H1 (cell line): ENCODE results near the gene HECTD4. TPM values are rescaled to one million over a fixed set of nuclear protein-coding genes. Genes with fewer than 3 reads are reported as not detected.

Experiments used
- CTCF ChIA-PET: fragments of 300-600 bp; sonication (Branson Sonifier 250); formaldehyde crosslinking; loops from one replicate; lab custom pipeline; 2021; ENCODE audit not compliant: partially characterized antibody; lab: Charles Lee
- POLR2A ChIA-PET: fragments of 300-600 bp; sonication (Branson Sonifier 250); formaldehyde crosslinking; loops from one replicate; lab custom pipeline; 2021; ENCODE audit warnings: inconsistent platforms; ENCODE audit not compliant: partially characterized antibody; lab: Charles Lee
- DNase-seq, 2 experiments: peaks; one replicate each; pipeline versions ENCODE4 v3.0.0 to v3.0.0-alpha.2; 2010 to 2022; ENCODE audit warnings: low spot score in 2 of 2, low read depth in 1 of 2, mixed read lengths in 1 of 2
- FAIRE-seq: peaks from 2 replicates; lab custom pipeline; 2011; peaks lifted over from hg19 to GRCh38; lab: Jason Lieb, UNC
- H2AFZ ChIP-seq: 2 replicates; pipeline ENCODE4 v1.8.1; 2012; ENCODE audit warnings: low read length, inconsistent platforms
- H2AK5ac ChIP-seq: 2 replicates; pipeline ENCODE4 v1.6.1; 2013; ENCODE audit warnings: low read depth, low read length
- H2BK120ac ChIP-seq: replicated peaks from 2 replicates; pipeline ENCODE3; 2013; ENCODE audit warnings: low read depth, low read length, inconsistent platforms
- H2BK12ac ChIP-seq: 2 replicates; pipeline ENCODE4 v1.6.1; 2013; ENCODE audit warnings: low read depth, low read length
- H2BK15ac ChIP-seq: 2 replicates; pipeline ENCODE4 v1.6.1; 2013; ENCODE audit warnings: low read length
- H2BK20ac ChIP-seq: 2 replicates; pipeline ENCODE4 v1.6.1; 2013; ENCODE audit warnings: low read length
- H2BK5ac ChIP-seq: 2 replicates; pipeline ENCODE4 v1.6.1; 2013; ENCODE audit warnings: low read depth, low read length
- H3K14ac ChIP-seq: 2 replicates; pipeline ENCODE4 v1.6.1; 2013; ENCODE audit warnings: inconsistent platforms; ENCODE audit not compliant: insufficient read length
- H3K18ac ChIP-seq: 2 replicates; pipeline ENCODE4 v1.6.1; 2013; ENCODE audit warnings: low read length; ENCODE audit errors: extremely low read depth
- H3K23ac ChIP-seq: 2 replicates; pipeline ENCODE4 v1.6.1; 2013; ENCODE audit warnings: inconsistent platforms; ENCODE audit not compliant: insufficient read length
- H3K23me2 ChIP-seq: 2 replicates; pipeline ENCODE4 v1.6.1; 2013; ENCODE audit warnings: low read depth, low read length
- H3K27ac ChIP-seq: 2 replicates; pipeline ENCODE4 v1.6.1; 2011; ENCODE audit warnings: low read depth, low read length, inconsistent platforms
- H3K27me3 ChIP-seq, 4 experiments: replicated peaks in 1 of 4; 1 replicate in 1 of 4; 2 replicates in 3 of 4; pipeline versions ENCODE4 v1.6.1 to v1.8.1; 2011 to 2013; ENCODE audit warnings: low read length in 3 of 4, mild to moderate bottlenecking in 3 of 4, inconsistent platforms in 2 of 4, mixed read lengths in 2 of 4, moderate library complexity in 1 of 4; ENCODE audit not compliant: control insufficient read depth in 3 of 4, insufficient read depth in 3 of 4; ENCODE audit errors: extremely low read depth in 1 of 4
- H3K36me3 ChIP-seq, 4 experiments: 2 replicates each; pipeline versions ENCODE4 v1.6.1 to v1.8.1; 2011 to 2013; ENCODE audit warnings: mild to moderate bottlenecking in 4 of 4, low read length in 3 of 4, moderate library complexity in 2 of 4, control low read depth in 1 of 4, inconsistent platforms in 1 of 4; ENCODE audit not compliant: insufficient read depth in 4 of 4, control insufficient read depth in 2 of 4
- H3K4ac ChIP-seq: replicated peaks from 2 replicates; pipeline ENCODE3; 2013; ENCODE audit warnings: low read length, low read depth, mixed read lengths, inconsistent platforms; ENCODE audit not compliant: insufficient read length
- H3K4me1 ChIP-seq, 4 experiments: replicated peaks in 1 of 4; 1 replicate in 1 of 4; 2 replicates in 3 of 4; pipeline versions ENCODE4 v1.6.1 to v1.8.1; 2011 to 2013; ENCODE audit warnings: low read length in 3 of 4, inconsistent platforms in 2 of 4, mixed read lengths in 1 of 4; ENCODE audit not compliant: insufficient read depth in 4 of 4, control insufficient read depth in 3 of 4
- H3K4me2 ChIP-seq, 2 experiments: 2 replicates each; pipeline versions ENCODE4 v1.6.1 to v1.8.1; 2011 to 2013; ENCODE audit warnings: low read depth in 2 of 2, low read length in 2 of 2, control low read depth in 1 of 2, inconsistent platforms in 1 of 2, mild to moderate bottlenecking in 1 of 2; ENCODE audit not compliant: insufficient read depth in 1 of 2
- H3K4me3 ChIP-seq, 4 experiments: fragments of 200-600, 300-600 bp in 1 of 4; sonication (generic), shearing (Covaris generic), sonication (Bioruptor Twin) in 1 of 4; 2 replicates each; pipeline versions ENCODE4 v1.5.1 to v1.8.1; 2011 to 2016; ENCODE audit warnings: low read length in 4 of 4, low read depth in 3 of 4, control low read depth in 2 of 4, inconsistent platforms in 2 of 4, mild to moderate bottlenecking in 2 of 4, mixed read lengths in 1 of 4, moderate library complexity in 1 of 4; ENCODE audit not compliant: insufficient read depth in 2 of 4; ENCODE audit errors: extremely low read depth in 1 of 4
- H3K56ac ChIP-seq: replicated peaks from 2 replicates; pipeline ENCODE3; 2013; ENCODE audit warnings: low read depth, mild to moderate bottlenecking, mixed read lengths, low read length, inconsistent platforms; ENCODE audit not compliant: insufficient read length
- H3K79me1 ChIP-seq: 2 replicates; pipeline ENCODE4 v1.6.1; 2013; ENCODE audit warnings: low read depth, low read length, control low read depth
- H3K79me2 ChIP-seq, 2 experiments: 2 replicates each; pipeline versions ENCODE4 v1.6.1 to v1.8.1; 2012 to 2013; ENCODE audit warnings: low read length in 2 of 2, mild to moderate bottlenecking in 2 of 2, inconsistent platforms in 1 of 2; ENCODE audit not compliant: insufficient read depth in 2 of 2, control insufficient read depth in 1 of 2
- H3K9ac ChIP-seq, 4 experiments: replicated peaks in 1 of 4; 1 replicate in 1 of 4; 2 replicates in 3 of 4; pipeline versions ENCODE4 v1.6.1 to v1.8.1; 2011 to 2013; ENCODE audit warnings: low read depth in 3 of 4, low read length in 3 of 4, control low read depth in 2 of 4, mild to moderate bottlenecking in 2 of 4, moderate library complexity in 2 of 4, inconsistent platforms in 1 of 4; ENCODE audit errors: extremely low read depth in 1 of 4
- H3K9me3 ChIP-seq, 2 experiments: 2 replicates each; pipeline versions ENCODE4 v1.6.1 to v1.8.1; 2012 to 2013; ENCODE audit warnings: mild to moderate bottlenecking in 2 of 2, moderate library complexity in 2 of 2, control low read depth in 1 of 2, inconsistent platforms in 1 of 2, low read depth in 1 of 2, low read length in 1 of 2, mixed read lengths in 1 of 2; ENCODE audit not compliant: insufficient read depth in 2 of 2
- H4K20me1 ChIP-seq, 2 experiments: replicated peaks in 1 of 2; 2 replicates each; pipeline versions ENCODE3 to v1.8.1; 2011 to 2013; ENCODE audit warnings: inconsistent platforms in 2 of 2, low read length in 2 of 2, mild to moderate bottlenecking in 1 of 2; ENCODE audit not compliant: insufficient read depth in 2 of 2, control insufficient read depth in 1 of 2
- H4K5ac ChIP-seq: 2 replicates; pipeline ENCODE4 v1.6.1; 2013; ENCODE audit warnings: low read length, low read depth, mixed read lengths, inconsistent platforms; ENCODE audit not compliant: insufficient read length
- H4K8ac ChIP-seq: 2 replicates; pipeline ENCODE4 v1.8.0; 2013; ENCODE audit warnings: mild to moderate bottlenecking, moderate library complexity, low read length, inconsistent platforms; ENCODE audit not compliant: insufficient read depth; ENCODE audit errors: extremely low read depth
- H4K91ac ChIP-seq: replicated peaks from 2 replicates; pipeline ENCODE3; 2013; ENCODE audit warnings: low read length, mixed read lengths, inconsistent platforms; ENCODE audit not compliant: insufficient read length
- CHD1 ChIP-seq: IDR thresholded peaks from 2 replicates; pipeline ENCODE4 v1.6.1; 2012; ENCODE audit warnings: low read depth, low read length, improper control_type of control experiment
- RAD21 ChIP-seq, 2 experiments: IDR thresholded peaks in 1 of 2; conservative IDR thresholded peaks in 1 of 2; 2 replicates each; pipeline ENCODE4 v1.6.1; 2011; ENCODE audit warnings: low read depth in 2 of 2, low read length in 2 of 2, improper control_type of control experiment in 1 of 2, inconsistent platforms in 1 of 2, mild to moderate bottlenecking in 1 of 2, moderate library complexity in 1 of 2
- RNF2 ChIP-seq: fragments of 200-900, 300-1000 bp; sonication (generic); IDR thresholded peaks from 2 replicates; pipeline ENCODE4 v1.7.1; 2016; ENCODE audit warnings: borderline replicate concordance, low read depth, mild to moderate bottlenecking, antibody characterized with exemption, low read length; ENCODE audit not compliant: poor library complexity, severe bottlenecking; ENCODE audit errors: missing control alignments
- SIX5 ChIP-seq: IDR thresholded peaks from 2 replicates; pipeline ENCODE4 v1.6.1; 2011; ENCODE audit warnings: mild to moderate bottlenecking, low read depth, low read length
- SP1 ChIP-seq: IDR thresholded peaks from 2 replicates; pipeline ENCODE4 v1.6.1; 2011; ENCODE audit warnings: low read depth, low read length
- SRF ChIP-seq: IDR thresholded peaks from 2 replicates; pipeline ENCODE4 v1.6.1; 2011; ENCODE audit warnings: mild to moderate bottlenecking, low read depth, low read length, moderate library complexity
- ZNF274 ChIP-seq: IDR thresholded peaks from 2 replicates; pipeline ENCODE4 v1.7.0; 2012; ENCODE audit warnings: low read length, borderline replicate concordance; ENCODE audit errors: extremely low read depth
- WGBS, 2 experiments: shearing (Covaris generic) in 1 of 2; methylation state at CpG; one replicate each; pipeline versions ENCODE4 v1.1.6 to v1.1.7; 2013 to 2015; ENCODE audit warnings: low lambda C conversion rate in 2 of 2, mixed read lengths in 2 of 2, inconsistent platforms in 1 of 2, low coverage in 1 of 2, missing lambda C conversion rate in 1 of 2; ENCODE audit not compliant: insufficient replicate concordance in 2 of 2, insufficient coverage in 1 of 2, insufficient read length in 1 of 2; ENCODE audit errors: extremely low coverage in 1 of 2, missing lambda C conversion rate in 1 of 2; 5-methylcytosine and 5-hydroxymethylcytosine counted together
- polyA plus RNA-seq, 7 experiments: library from polyadenylated mRNA; depleted of rRNA in 3 of 7; stranded (reverse) in 5 of 7; unstranded in 2 of 7; fragments of >200 nt in 5 of 7; fragments of 200-250 nt in 2 of 7; gene quantifications; 1 replicate in 5 of 7; 2 replicates in 1 of 7; 4 replicates in 1 of 7; pipeline versions ENCODE4 v1.2.1 to v1.2.3, GENCODE V29; 2011 to 2013; ENCODE audit warnings: missing spikeins in 2 of 7, mixed read lengths in 2 of 7
- total RNA-seq: library from RNA; stranded (reverse); fragmentation: NEBNext Ultra II Directional; extraction: Animal tissue kit (Norgen Biotek cat#: 25700); gene quantifications from 2 replicates; pipeline ENCODE4 v1.2.1, GENCODE V29; 2021

Gene HECTD4
- total and polyA plus RNA-seq, 2 of the 8 experiments (the other 6 are each of a cell fraction or from before 2014, with no cell fraction given): 6.5 to 33.7 TPM

DNA sequence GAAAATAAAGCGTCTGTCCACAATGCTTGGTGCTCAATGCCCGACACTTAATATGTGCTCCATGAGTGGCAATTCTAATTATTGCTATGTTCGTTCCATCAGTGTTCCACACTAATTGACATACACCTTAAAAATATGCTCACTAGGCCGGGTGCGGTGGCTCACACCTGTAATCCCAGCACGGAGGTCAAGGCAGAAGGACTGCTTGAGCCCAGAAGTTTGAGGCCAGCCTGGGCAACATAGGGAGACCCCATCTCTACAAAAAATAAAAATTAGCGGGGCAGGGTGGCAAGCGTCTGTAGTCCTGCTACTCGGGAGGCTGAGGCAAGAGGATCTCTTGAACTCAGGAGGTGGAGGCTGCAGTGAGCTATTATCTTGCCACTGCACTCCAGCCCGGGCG is 635 bp upstream of the HECTD4 start:
- ChIA-PET CTCF (interaction anchor here (0.6 to 2.2 kb wide), 2 partner anchors 185 to 724 kb away, joined by 3 to 13 read pairs; no protein-coding TSS in a partner anchor), POLR2A (interaction anchor here (1.8 kb wide), 1 partner anchor 9 kb away, joined by 3 read pairs; no protein-coding TSS in a partner anchor)

More for the DNA sequence above, 635 bp upstream of the HECTD4 start:
- Histone ChIP-seq H3K18ac (no peak overlapping the region), H3K23ac (no peak overlapping the region), H3K9me3 (no peaks in the 10 kb centered on the region), H3K14ac (no peak overlapping the region), H3K4me2 (peak overlapping the region; percentile 73 to 92), H4K91ac (no peak overlapping the region), H3K27me3 (no peaks in the 10 kb centered on the region), H3K23me2 (peaks cover 7% of the 10 kb centered on the region; the same call in 1 of the 2 replicates), H2BK20ac (no peak overlapping the region), H3K79me2 (peaks cover 0 to 32% of the 10 kb centered on the region in 2 experiments; a peak in 3 of 4 replicates), H3K36me3 (no peaks in the 10 kb centered on the region), H3K79me1 (peaks cover 6% of the 10 kb centered on the region; the same call in 1 of the 2 replicates), H2BK5ac (no peak overlapping the region), H2BK120ac (no peak overlapping the region), H2AFZ (peak overlapping the region; percentile 16; the same call in 1 of the 2 replicates), H3K27ac (no peak overlapping the region), H4K5ac (peak overlapping the region; percentile 20), H3K56ac (no peak overlapping the region), H2AK5ac (no peak overlapping the region), H3K4me1 (peaks cover 0 to 8% (median 2%) of the 10 kb centered on the region in 4 experiments; a peak in 5 of 7 replicates), H3K4me3 (peak overlapping the region in 3 of 4 experiments; percentile 79 to 86 (median 85); a peak in 5 of 8 replicates), H2BK12ac (no peak overlapping the region), H4K8ac (no peak overlapping the region), H3K4ac (no peak overlapping the region), H2BK15ac (no peak overlapping the region), H3K9ac (no peak overlapping the region), H4K20me1 (peaks cover 0 to 4% of the 10 kb centered on the region in 2 experiments)
- TF ChIP-seq CHD1: no peak
- no peak for TF ChIP-seq SRF
- TF ChIP-seq SP1: no peak
- TF ChIP-seq RNF2: no peak
- TF ChIP-seq SIX5: no peak
- no peak for TF ChIP-seq RAD21 (IDR thresholded peaks at IDR 0.05 in 1 of 2, conservative IDR thresholded peaks at IDR 0.05 in 1 of 2; ENCODE audit: low read depth in 2 of 2, low read length in 2 of 2)
- no peak for TF ChIP-seq ZNF274
- DNase-seq: no peak
- WGBS, 2 experiments: 85% methylated on average over 10 of the region's 11 CpGs; no CpG with 5 or more reads in 1 of the 2 experiments
- FAIRE-seq: no peak
